Stimulated activated CD4-positive, alpha-beta T cell treated with anti-CD3 and anti-CD28 coated beads, Interleukin-4, amount 100 ng/mL, for 4 hours (primary cell): ENCODE measurements around the gene AGAP3.

Experiments
- DNase-seq, 2 experiments: peaks; one replicate each; pipeline ENCODE4 v3.0.0-alpha.2; 2020

The AGAP3 gene

GRCh38 chr7:151074817-151075661, 11.2 kb upstream of the AGAP3 start:
- no peak for DNase-seq

GRCh38 chr7:151075662-151075971, 10.7 kb upstream of the AGAP3 start:
- no peak for DNase-seq

DNA sequence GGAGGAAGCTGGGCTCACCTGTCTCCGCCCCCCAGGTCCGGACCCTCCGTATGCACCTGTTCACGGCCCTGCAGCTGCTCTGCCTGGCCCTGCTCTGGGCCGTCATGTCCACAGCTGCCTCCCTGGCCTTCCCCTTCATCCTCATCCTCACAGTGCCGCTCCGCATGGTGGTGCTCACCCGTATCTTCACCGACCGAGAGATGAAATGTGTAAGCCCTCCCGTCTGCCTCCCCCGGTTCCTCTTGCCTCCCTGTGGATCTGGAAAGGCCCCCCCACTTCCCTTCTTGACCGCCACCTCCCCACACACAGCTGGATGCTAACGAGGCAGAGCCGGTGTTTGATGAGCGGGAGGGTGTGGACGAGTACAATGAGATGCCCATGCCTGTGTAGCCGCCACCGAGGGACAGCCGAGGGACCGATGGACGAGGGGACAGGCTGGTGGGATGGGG, 10.3 kb upstream of the AGAP3 start:
- DNase-seq, result no peak

DNA sequence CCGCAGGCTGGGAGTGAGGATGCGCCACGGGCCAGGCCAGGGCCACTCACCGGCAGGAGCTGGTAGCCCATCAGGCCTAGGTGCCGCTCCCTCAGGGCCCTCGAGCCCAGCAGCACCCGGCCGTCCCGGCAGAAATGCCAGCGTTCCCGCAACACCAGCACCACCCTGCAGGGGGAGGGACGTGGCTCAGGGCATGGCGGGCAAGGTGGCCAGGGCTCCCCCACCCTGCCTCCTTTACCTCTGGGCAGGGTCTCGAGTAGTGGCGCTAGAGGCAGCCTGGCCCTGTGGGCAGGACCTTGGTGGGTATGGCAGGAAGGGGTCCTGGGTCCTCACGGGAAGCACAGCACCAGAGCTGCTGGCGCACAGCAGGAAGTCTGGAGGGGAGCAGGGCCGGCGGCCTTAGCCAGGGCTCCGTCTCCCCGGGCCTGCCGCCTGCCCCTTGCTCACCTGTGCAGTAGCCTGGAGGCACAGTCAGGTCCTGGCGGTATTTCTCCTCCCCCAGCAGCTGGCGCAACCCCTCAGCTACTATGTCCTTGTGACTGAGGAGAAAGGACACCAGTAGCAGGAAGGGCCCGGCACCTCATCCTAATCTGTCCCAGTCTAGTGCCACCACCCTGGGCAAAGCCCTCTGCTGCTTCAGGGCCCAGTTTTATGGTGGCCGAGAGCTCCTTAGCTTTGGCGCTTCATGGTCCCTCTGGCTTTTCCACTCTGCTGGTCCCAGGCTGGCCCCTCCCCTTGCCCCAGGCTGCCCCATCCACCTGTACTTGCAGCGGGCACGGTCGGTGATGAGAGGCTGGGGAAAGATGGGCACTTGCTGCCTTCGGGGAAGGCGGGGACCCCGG, 9.2 kb upstream of the AGAP3 start:
- DNase-seq, result no peak

GRCh38 chr7:151077705-151078232, 8.5 kb upstream of the AGAP3 start:
- DNase-seq, result no peak

DNA sequence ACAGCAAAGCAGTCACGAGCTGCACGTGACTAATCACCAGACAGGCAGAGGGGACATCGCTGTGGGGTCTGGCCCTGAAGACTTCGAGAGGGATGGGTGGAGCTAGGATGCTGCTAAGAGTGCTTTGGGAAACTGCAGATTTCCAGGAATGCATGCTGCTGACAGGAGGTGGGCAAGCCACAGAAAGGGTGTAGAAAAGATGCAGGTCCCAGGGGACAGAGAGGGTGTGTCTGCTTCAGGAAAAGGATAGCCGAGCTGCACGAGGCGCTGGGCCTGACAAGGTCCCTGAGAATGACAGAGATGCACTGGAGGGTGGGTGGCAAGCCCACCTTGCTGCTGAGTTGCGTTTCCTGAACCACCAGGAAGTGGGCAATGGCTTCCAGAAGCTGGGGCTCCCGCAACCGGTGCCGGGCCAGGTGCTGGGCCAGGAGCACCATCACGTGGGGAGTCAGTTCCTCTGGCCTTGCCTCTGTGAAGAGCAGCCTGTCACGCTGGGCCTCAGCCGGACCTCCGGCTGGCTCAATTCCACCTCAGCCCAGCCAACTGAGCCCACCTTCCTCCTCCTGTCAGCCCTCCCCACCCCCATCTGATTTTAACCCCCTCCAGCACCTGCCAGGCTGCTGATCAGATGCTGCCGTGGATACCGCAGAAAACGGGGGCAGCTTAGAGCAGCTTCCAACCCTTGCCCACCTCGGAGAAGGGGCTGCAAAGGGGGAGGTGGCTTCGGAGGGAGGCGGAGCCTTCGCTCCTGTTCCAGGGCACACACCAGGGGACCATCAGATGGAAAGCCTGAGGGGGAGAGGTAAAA, 7.8 kb upstream of the AGAP3 start:
- no peak for DNase-seq

GRCh38 chr7:151079199-151079910, 6.9 kb upstream of the AGAP3 start:
- no peak for DNase-seq

DNA sequence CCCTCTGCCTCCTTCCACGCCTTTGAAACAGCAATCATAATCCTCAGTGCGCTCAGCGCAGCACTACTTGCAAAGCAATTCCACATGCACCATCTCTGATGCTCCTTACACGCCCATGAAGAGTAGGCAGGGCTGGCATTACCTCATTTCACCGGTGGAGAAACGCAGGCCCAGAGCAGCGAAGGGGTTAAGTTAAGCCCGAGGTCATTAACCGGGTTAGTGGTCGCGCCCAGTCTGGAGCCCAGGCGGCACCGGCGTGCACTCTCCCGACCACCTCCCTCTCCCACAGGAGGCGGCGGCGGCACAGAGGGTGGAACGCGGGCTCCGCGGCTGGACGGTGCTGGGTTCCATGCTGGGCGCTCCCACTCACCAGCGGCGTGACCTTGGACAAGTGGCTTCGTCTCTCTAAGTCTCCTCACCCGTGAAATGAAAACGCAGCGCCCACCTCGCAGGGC, 6.2 kb upstream of the AGAP3 start:
- peak in 1 of 2 experiments; percentile 32 for DNase-seq

- DNase-seq, result peak; percentile 84 to 86
Observed at GRCh38 chr7:151080522-151081169, 5.6 kb upstream of the AGAP3 start, which contains the start of gene FASTK. Gene FASTK (minus strand): TSS chr7:151080809. CDS start chr7:151080766, 43 bp downstream.

DNA sequence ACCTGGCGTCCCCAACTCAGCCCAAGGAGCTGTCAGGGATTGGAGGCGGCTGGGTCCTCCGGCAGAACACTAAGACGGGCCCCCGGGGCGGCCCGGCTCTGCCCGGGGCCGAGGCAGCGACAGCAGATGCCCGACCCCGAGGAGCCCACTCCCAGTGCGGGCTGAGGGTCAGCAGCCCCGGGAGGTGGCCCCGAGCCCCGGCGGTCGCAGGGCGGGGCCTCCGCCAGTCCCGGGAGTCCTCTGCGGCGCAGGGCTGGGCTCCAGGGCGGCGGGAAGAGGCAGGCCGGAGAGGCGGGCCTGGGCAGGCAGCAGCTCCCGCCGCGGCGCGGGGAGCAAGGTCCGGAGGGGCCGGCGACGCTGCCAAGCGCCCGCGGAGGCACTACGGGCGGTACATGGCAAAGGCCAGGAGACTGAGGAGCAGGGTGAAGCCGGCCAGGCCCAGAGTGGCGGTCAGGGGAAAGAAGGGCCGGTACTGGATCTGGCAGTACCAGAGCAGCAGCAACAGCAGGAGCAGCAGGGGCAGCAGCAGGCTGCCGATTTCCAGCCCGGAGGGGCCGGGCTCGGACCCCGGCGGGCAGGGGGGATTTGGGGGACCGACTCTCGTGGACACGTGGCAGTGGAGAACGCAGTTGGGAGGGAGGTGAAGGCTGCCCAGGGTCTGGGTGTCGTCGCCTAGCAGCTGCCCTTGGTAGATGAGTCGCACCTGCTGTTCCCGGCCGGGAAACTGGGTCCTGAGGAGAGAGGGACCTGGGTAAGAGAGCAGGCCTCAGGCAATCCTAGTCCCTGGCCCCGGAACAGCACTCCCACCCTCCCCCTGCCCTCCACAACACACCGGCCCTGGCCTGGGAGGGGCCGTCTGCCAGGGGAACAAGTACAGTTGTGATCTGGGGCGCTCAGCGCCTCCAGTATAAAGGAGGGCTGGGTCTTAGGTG, 4.8 kb upstream of the AGAP3 start:
- no peak for DNase-seq

GRCh38 chr7:151082141-151083070, 3.9 kb upstream of the AGAP3 start:
- DNase-seq, result no peak

DNA sequence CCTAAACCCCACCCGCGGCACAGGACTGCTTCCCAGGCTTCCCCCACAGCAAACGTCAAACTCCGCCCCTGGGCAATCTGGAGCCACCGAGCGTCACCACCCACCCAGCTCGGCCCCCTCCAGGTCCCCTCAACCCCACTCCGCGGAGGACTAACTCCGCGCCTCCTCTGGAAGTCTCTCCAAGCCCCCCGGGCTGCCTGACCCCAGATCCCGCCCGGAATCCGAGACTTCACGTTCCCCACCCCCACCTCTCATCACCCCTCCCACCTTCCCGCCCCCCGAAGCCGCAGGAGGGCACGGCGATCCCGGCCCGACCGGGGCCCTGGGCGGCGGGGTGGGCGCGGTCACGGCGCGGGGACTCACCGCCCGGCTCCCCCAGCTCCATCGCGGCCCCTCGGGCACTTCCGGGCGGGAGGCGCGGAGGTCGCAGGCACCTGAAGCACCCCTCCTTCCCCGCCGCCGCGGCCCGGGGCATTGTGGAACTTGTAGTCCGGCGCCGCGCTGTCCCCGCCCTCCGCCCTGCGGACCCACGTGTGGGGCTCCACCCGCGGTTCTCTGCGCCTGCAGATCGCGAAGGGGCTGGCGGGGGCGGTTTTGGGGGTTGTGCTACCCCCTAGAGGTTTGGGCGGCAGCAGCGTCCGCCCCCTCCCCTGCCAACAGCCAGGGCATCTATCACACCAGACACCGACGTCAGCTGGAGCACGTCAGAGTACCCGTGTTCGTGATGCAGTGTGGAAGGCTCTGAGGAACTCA, 3.0 kb upstream of the AGAP3 start, which contains the start of gene TMUB1:
TMUB1 (minus strand) TSS at position 423 of the 753 bp plus-strand sequence. CDS start 930 bp downstream, outside the sequence.
- DNase-seq, result peak; percentile 83 to 87

- DNase-seq, result no peak
Observed at GRCh38 chr7:151083824-151084160, 2.5 kb upstream of the AGAP3 start.

- DNase-seq, result no peak
Observed at GRCh38 chr7:151085329-151085690, 965 bp upstream of the AGAP3 start.

DNA sequence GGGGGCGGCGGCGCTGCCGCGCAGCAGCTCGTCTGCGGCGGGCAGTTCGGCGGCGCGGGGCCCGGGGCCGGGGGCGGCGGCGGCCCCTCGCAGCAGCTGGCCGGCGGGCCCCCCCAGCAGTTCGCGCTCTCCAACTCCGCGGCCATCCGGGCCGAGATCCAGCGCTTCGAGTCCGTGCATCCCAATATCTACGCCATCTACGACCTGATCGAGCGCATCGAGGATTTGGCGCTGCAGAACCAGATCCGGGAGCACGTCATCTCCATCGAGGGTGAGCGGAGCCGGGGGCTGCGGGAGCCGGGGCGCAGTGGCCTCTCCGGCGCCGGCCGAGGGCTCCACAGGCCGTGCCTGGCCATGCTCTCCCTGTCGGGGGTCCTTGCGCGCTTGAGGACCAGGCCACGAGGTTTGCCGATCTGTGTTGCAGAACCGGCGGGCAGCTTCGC, 548 bp downstream of the AGAP3 start:
- DNase-seq, result no peak

- DNase-seq, result peak in 1 of 2 experiments; percentile 40
Observed at GRCh38 chr7:151087245-151088018, 1.2 kb downstream of the AGAP3 start.
